PC-9 (cell line): Measurements from ENCODE around the gene FAM174A.

Experiments used
- CTCF ChIP-seq: fragments of 200-600 bp; sonication (generic); conservative IDR thresholded peaks from 2 replicates; pipeline ENCODE4 v1.6.1; 2017; ENCODE audit warnings: mixed run types, antibody characterized with exemption, mild to moderate bottlenecking, moderate library complexity
- EZH2 ChIP-seq: fragments of 200-600 bp; sonication (generic); IDR thresholded peaks from 2 replicates; pipeline ENCODE4 v1.8.0; 2017; ENCODE audit warnings: antibody characterized with exemption, low read depth

GRCh38 chr5:100537946-100538345 is 2.8 kb downstream of the FAM174A start:
- no peak for TF ChIP-seq EZH2
- no peak for TF ChIP-seq CTCF
